Type B pancreatic cell (in vitro differentiated cells): Measurements from ENCODE around the gene B4GALT2. TPM values are rescaled to one million over a fixed set of nuclear protein-coding genes. Genes with fewer than 3 reads are reported as not detected.
A peak's percentile ranks its signal among the peaks of the same experiment; 100 is the strongest.

Experiments used
- DNase-seq: peaks from one replicate; pipeline ENCODE4 v3.0.0; 2021; ENCODE audit warnings: mixed read lengths; ENCODE audit not compliant: unreplicated experiment; ENCODE audit errors: extremely low spot score
- H3K27ac Mint-ChIP-seq: 2 replicates; pipeline ENCODE4 v1.8.0; 2021; ENCODE audit warnings: mild to moderate bottlenecking, mixed read lengths
- H3K27me3 Mint-ChIP-seq: 2 replicates; pipeline ENCODE4 v1.8.0; 2021; ENCODE audit warnings: mixed read lengths
- H3K36me3 Mint-ChIP-seq: 2 replicates; pipeline ENCODE4 v1.8.0; 2021; ENCODE audit warnings: mixed read lengths
- H3K4me1 Mint-ChIP-seq: one replicate; pipeline ENCODE4 v1.8.0; 2021; ENCODE audit warnings: mixed read lengths; ENCODE audit not compliant: unreplicated experiment
- H3K4me3 Mint-ChIP-seq: 2 replicates; pipeline ENCODE4 v1.8.0; 2021; ENCODE audit warnings: mild to moderate bottlenecking, mixed read lengths
- H3K9me3 Mint-ChIP-seq: 2 replicates; pipeline ENCODE4 v1.8.0; 2021; ENCODE audit warnings: mixed read lengths
- total RNA-seq: library from RNA; stranded (reverse); gene quantifications from 2 replicates; pipeline ENCODE4 v1.2.1, GENCODE V29; 2021; ENCODE audit warnings: low replicate concordance
- TF ChIP-seq, protein P1 (sequence below): fragments of 200-600 bp; sonication (generic); conservative IDR thresholded peaks from 2 replicates; pipeline ENCODE4 v1.5.0; 2021; ENCODE audit warnings: antibody characterized with exemption, mild to moderate bottlenecking

The B4GALT2 gene
- total RNA-seq, 1 donor from 2014 or later = 54.8 TPM

GRCh38 chr1:43944860-43945259 is 34.1 kb upstream of the B4GALT2 start:
- Mint-ChIP-seq H3K4me1 (peaks cover 26% of the 10 kb centered on the region), H3K9me3 (no peaks in the 10 kb centered on the region), H3K36me3 (no peaks in the 10 kb centered on the region), H3K27me3 (peaks cover 8% of the 10 kb centered on the region), H3K27ac (peak overlapping the region; percentile 21), H3K4me3 (no peak overlapping the region)
- DNase-seq = no peak
- TF ChIP-seq, protein P1, sequence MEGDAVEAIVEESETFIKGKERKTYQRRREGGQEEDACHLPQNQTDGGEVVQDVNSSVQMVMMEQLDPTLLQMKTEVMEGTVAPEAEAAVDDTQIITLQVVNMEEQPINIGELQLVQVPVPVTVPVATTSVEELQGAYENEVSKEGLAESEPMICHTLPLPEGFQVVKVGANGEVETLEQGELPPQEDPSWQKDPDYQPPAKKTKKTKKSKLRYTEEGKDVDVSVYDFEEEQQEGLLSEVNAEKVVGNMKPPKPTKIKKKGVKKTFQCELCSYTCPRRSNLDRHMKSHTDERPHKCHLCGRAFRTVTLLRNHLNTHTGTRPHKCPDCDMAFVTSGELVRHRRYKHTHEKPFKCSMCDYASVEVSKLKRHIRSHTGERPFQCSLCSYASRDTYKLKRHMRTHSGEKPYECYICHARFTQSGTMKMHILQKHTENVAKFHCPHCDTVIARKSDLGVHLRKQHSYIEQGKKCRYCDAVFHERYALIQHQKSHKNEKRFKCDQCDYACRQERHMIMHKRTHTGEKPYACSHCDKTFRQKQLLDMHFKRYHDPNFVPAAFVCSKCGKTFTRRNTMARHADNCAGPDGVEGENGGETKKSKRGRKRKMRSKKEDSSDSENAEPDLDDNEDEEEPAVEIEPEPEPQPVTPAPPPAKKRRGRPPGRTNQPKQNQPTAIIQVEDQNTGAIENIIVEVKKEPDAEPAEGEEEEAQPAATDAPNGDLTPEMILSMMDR = no peak

DNA sequence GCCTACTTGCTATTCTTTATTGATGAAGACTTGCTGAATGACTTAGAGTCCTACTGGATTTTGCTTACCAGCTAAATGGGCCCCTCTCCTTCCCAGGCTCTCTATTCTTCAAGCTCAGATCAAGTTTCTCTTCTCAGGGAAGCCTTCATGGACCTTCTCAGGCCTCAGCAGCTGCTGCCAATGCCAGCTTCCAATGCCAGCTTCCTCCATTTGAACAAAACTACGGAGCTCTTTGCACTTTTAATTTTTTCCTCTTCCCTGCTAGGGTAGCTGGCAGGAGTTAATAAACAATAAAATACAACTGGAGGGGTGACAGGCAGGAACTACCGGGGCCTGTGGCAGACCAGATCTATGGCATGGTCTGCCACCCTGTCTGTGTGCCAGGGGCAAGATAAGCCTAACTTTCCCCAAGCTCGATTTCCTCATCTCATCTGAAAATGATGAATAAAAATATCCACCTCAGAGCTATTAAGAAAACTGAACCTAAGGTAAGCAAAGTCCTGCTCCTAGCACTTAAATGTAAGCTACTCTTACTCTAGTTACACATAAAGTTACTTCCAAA is 33.3 kb upstream of the B4GALT2 start:
- no peak for DNase-seq
- Mint-ChIP-seq H3K36me3 (peaks cover 6% of the 10 kb centered on the region), H3K27me3 (peaks cover 4% of the 10 kb centered on the region), H3K4me3 (peak overlapping the region; percentile 91), H3K4me1 (peaks cover 31% of the 10 kb centered on the region), H3K9me3 (no peaks in the 10 kb centered on the region), H3K27ac (peak overlapping the region; percentile 90)
- TF ChIP-seq, protein P1 = no peak

- Mint-ChIP-seq H3K36me3 (peaks cover 6% of the 10 kb centered on the region), H3K27me3 (peaks cover 4% of the 10 kb centered on the region), H3K9me3 (no peaks in the 10 kb centered on the region), H3K4me3 (peak within 1 kb of the TSS; percentile 91), H3K4me1 (peaks cover 31% of the 10 kb centered on the region), H3K27ac (peak within 1 kb of the TSS; percentile 90)
- peak; percentile 97 for DNase-seq
- TF ChIP-seq, protein P1 = peak; percentile 78
These were observed 32.6 kb upstream of the B4GALT2 start, which contains the start of gene IPO13 for GRCh38 chr1:43946236-43947060. TSS of gene IPO13 (plus strand) at chr1:43946950. CDS start at chr1:43947601, 651 bp downstream.

- TF ChIP-seq, protein P1 = no peak
- Mint-ChIP-seq H3K4me3 (peak overlapping the region; percentile 91), H3K27me3 (peaks cover 4% of the 10 kb centered on the region), H3K27ac (peak overlapping the region; percentile 90), H3K9me3 (no peaks in the 10 kb centered on the region), H3K36me3 (peaks cover 6% of the 10 kb centered on the region), H3K4me1 (peaks cover 31% of the 10 kb centered on the region)
- no peak for DNase-seq
These were observed 31.7 kb upstream of the B4GALT2 start for GRCh38 chr1:43947061-43947873.

GRCh38 chr1:43947874-43948437 is 31.1 kb upstream of the B4GALT2 start:
- Mint-ChIP-seq H3K27ac (peak overlapping the region; percentile 80), H3K4me1 (peaks cover 35% of the 10 kb centered on the region), H3K36me3 (peaks cover 6% of the 10 kb centered on the region), H3K9me3 (no peaks in the 10 kb centered on the region), H3K4me3 (peak overlapping the region; percentile 91), H3K27me3 (peaks cover 2% of the 10 kb centered on the region)
- DNase-seq = no peak
- TF ChIP-seq, protein P1 = no peak
